Lower lobe of right lung (tissue), 2 donors: ENCODE data around the gene GMDS. TPM values are rescaled to one million over a fixed set of nuclear protein-coding genes. Genes with fewer than 3 reads are reported as not detected.

ENCODE experiments used
- ATAC-seq, 2 donors: fragments of 200-7000 bp; cut with Tn5 transposase; one replicate each; pipeline ENCODE4 v1.9.1; 2020 to 2022; ENCODE audit warnings: mild to moderate bottlenecking in 2 of 2, moderate library complexity in 2 of 2
- DNase-seq: peaks from one replicate; pipeline ENCODE4 v3.0.0-alpha.2; 2020
- H3K27ac ChIP-seq: fragments of 200-600 bp; one replicate; pipeline ENCODE4 v1.8.0; 2022
- H3K27me3 ChIP-seq: fragments of 200-600 bp; one replicate; pipeline ENCODE4 v1.8.0; 2022; ENCODE audit warnings: low read depth
- H3K36me3 ChIP-seq: fragments of 200-600 bp; one replicate; pipeline ENCODE4 v1.8.0; 2022; ENCODE audit warnings: mild to moderate bottlenecking
- H3K4me1 ChIP-seq: fragments of 200-600 bp; one replicate; pipeline ENCODE4 v1.8.0; 2022
- H3K4me3 ChIP-seq: fragments of 200-600 bp; one replicate; pipeline ENCODE4 v1.8.0; 2022; ENCODE audit warnings: mild to moderate bottlenecking
- H3K9me3 ChIP-seq: fragments of 200-600 bp; one replicate; pipeline ENCODE4 v1.8.0; 2022
- intact Hi-C: fragments of 100-400 bp; cut with DNase I; formaldehyde crosslinking; loops from one replicate; pipeline ENCODE4 v1.11.0; 2022
- total RNA-seq: library from RNA; stranded (reverse); fragmentation: NEBNext Ultra II Directional; extraction: Animal tissue kit (Norgen Biotek cat#: 25700); gene quantifications from one replicate; pipeline ENCODE4 v1.2.1, GENCODE V29; 2021
- TF ChIP-seq, protein P1 (sequence below): fragments of 200-600 bp; IDR thresholded peaks from one replicate; pipeline ENCODE4 v1.8.0; 2022; ENCODE audit warnings: antibody characterized with exemption, mild to moderate bottlenecking
- donor health status: DM: no; HTN: yes; CAD: no; lungs with severe emphysema.

GMDS gene
- total RNA-seq, 1 donor from 2014 or later, result 12.7 TPM

DNA sequence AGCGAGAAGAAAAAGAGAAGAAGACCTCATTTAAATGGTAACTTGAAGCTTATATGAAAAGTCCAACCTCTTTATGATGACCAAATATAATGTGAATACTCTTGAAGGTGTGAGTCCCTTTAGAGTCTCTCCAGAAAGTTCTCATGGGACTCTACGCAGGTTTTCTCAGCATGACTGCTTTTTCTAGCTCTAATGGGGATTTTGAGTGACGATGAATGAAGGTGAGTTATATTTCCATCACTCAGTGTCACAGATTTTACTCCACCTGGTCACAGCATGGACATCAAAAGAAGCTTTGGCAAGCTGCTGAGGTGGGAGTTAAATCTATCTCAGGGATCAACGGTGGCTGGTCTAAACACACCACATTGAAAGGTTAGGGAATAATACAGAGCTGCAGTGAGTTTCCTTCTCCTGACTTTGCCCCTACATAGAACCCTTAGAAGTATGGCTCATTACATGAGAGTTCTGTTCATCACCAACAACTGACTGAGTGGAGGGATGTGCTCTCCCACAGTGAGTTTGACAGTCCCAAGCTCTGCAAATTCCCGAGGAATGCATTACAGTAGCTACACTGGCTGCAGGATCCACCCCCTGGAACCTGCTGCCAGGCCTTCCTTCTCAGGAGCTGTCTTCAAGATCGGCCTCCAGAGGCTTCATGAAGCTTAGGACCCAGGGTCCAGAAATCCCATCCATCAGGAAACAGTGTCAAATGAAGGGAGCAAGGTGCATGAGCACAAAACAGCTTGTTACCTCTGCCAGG, 508.9 kb downstream of the GMDS start:
- no peaks in the 10 kb centered on the region for H3K9me3 ChIP-seq
- intact Hi-C loops, result no loop called here
- H3K27ac ChIP-seq, result no peak overlapping the region
- H3K4me3 ChIP-seq, result no peak overlapping the region
- no peaks in the 10 kb centered on the region for H3K36me3 ChIP-seq
- TF ChIP-seq, protein P1, sequence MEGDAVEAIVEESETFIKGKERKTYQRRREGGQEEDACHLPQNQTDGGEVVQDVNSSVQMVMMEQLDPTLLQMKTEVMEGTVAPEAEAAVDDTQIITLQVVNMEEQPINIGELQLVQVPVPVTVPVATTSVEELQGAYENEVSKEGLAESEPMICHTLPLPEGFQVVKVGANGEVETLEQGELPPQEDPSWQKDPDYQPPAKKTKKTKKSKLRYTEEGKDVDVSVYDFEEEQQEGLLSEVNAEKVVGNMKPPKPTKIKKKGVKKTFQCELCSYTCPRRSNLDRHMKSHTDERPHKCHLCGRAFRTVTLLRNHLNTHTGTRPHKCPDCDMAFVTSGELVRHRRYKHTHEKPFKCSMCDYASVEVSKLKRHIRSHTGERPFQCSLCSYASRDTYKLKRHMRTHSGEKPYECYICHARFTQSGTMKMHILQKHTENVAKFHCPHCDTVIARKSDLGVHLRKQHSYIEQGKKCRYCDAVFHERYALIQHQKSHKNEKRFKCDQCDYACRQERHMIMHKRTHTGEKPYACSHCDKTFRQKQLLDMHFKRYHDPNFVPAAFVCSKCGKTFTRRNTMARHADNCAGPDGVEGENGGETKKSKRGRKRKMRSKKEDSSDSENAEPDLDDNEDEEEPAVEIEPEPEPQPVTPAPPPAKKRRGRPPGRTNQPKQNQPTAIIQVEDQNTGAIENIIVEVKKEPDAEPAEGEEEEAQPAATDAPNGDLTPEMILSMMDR, result no peak
- no peaks in the 10 kb centered on the region for H3K4me1 ChIP-seq
- ATAC-seq, result no peak
- H3K27me3 ChIP-seq, result no peaks in the 10 kb centered on the region
- DNase-seq, result no peak

DNA sequence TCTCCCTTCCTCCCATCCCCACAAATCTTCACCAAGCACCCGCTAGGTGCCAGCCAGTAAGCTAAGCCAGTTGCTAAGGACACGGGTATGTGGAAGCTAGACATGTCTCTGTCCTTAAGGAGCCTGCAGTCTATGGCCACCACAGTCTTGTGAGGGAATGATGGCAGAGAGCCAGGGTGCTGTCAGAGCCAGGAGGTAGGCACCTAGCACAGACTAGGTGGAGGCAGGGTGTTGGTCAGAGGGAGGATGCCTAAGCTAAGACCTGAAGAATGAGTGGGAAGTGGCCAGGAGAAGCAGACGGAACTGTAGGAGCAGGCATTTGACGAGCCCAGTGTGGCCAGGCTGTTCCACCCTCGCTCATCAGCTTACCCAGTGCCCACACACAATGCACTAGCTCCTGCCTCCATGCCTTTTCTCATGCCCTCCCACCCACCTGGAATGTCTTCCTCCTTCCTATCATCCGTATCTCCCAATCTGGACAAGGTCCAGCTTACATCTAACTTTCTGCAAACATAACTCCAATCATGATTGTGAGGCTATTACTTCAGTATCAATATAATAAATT, 510.1 kb downstream of the GMDS start:
- Histone ChIP-seq H3K27me3 (no peaks in the 10 kb centered on the region), H3K4me3 (no peak overlapping the region), H3K9me3 (no peaks in the 10 kb centered on the region), H3K36me3 (no peaks in the 10 kb centered on the region), H3K4me1 (no peaks in the 10 kb centered on the region), H3K27ac (no peak overlapping the region)
- TF ChIP-seq, protein P1, result no peak
- DNase-seq, result no peak
- no peak for ATAC-seq
- intact Hi-C loops, result no loop called here

DNA sequence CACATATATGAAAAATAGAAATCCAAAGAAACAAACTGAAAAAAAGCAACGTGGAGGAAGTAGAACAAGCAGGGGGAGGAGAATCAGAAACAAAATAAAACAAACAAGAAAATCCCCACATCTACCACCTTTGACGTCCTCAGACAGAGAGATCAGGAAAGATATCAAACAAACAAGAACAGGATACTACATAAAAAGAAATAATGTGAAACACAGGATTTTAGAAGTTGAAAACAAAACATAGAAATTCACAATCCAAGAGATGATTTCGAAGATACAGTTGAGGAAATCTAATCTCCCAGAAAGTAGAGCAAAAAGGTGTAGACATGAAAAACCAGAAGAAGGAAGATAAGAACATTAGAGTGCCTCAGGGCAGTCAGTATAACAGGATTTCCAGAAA, 514.5 kb downstream of the GMDS start:
- ATAC-seq, result no peak
- Histone ChIP-seq H3K4me1 (no peaks in the 10 kb centered on the region), H3K27me3 (no peaks in the 10 kb centered on the region), H3K27ac (no peak overlapping the region), H3K36me3 (no peaks in the 10 kb centered on the region), H3K4me3 (no peak overlapping the region), H3K9me3 (no peaks in the 10 kb centered on the region)
- intact Hi-C loops, result no loop called here
- TF ChIP-seq, protein P1, result no peak
- no peak for DNase-seq

DNA sequence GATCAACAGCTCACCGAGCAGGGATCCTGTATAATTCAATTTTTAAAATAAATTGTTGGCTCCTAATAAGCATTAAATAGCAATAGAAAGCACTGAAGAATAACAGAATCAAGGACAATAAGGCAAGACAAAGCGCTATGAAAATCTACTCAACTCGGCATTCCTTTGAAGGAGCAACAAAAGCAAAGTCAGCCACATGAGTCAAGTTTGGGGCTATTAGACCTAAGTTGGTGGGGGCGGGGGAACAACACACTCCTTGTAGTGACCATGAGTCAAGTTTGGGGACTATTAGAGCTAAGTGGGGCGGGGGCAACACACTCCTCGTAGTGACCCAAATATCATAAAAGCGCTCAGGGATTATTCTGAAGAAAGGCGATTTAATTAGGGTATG, 515.7 kb downstream of the GMDS start:
- DNase-seq, result no peak
- intact Hi-C loops, result no loop called here
- H3K4me3 ChIP-seq, result no peak overlapping the region
- TF ChIP-seq, protein P1, result no peak
- H3K36me3 ChIP-seq, result no peaks in the 10 kb centered on the region
- ATAC-seq, result no peak
- H3K27me3 ChIP-seq, result no peaks in the 10 kb centered on the region
- H3K9me3 ChIP-seq, result no peaks in the 10 kb centered on the region
- H3K4me1 ChIP-seq, result no peaks in the 10 kb centered on the region
- no peak overlapping the region for H3K27ac ChIP-seq

DNA sequence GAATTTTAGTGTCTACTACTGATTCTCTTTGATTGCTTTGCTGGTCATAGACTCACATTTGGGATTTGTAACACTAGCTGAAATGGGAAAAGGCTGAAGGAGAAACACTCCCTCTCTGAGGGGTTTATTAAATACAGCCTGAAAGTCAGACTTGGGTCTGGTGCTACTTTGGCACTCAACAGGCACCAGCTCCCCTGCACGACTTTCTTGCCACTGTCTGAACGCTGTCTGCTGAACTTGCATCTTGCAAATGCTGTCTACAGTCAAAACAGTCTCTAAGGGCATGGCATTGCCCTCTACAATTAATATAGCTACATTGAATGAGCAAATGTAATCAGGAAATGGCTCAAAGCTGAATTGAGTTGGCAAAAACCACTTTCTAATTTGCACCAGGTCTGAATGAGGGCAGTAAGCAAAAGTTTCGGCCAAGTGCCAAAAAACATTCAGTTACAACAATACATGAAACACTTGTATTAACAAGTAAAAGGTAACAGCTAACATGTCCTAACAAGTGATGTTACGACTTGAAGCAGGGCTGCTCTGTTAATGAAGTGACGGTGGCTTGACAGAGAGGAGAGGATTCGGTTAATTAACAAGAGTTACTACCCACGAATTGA, 516.2 kb downstream of the GMDS start:
- TF ChIP-seq, protein P1, result no peak
- intact Hi-C loops, result no loop called here
- Histone ChIP-seq H3K4me3 (no peak overlapping the region), H3K4me1 (peaks cover 2% of the 10 kb centered on the region), H3K27me3 (no peaks in the 10 kb centered on the region), H3K36me3 (no peaks in the 10 kb centered on the region), H3K27ac (no peak overlapping the region), H3K9me3 (no peaks in the 10 kb centered on the region)
- DNase-seq (no peak), ATAC-seq (no peak)
